GM13977 (cell line): Measurements from ENCODE around the gene ACYP2.

Source experiments
- DNase-seq: peaks from one replicate; pipeline ENCODE4 v3.0.0; 2012; ENCODE audit warnings: low spot score
- in situ Hi-C: fragments of 300-500 bp; cut with MboI; formaldehyde crosslinking; loops from one replicate; pipeline ENCODE4 v1.12.0; 2022; ENCODE audit warnings: low sequenced_read_pairs, low pct_unique_long_range_greater_than_20kb, mixed read lengths, inconsistent platforms; ENCODE audit not compliant: unreplicated experiment
- TF ChIP-seq, protein P1 (sequence below): IDR thresholded peaks from 2 replicates; pipeline ENCODE4 v1.5.1; 2012; ENCODE audit warnings: mild to moderate bottlenecking, control low read depth; ENCODE audit not compliant: insufficient read depth; ENCODE audit errors: extremely low read depth, missing control alignments

ACYP2 gene

DNA sequence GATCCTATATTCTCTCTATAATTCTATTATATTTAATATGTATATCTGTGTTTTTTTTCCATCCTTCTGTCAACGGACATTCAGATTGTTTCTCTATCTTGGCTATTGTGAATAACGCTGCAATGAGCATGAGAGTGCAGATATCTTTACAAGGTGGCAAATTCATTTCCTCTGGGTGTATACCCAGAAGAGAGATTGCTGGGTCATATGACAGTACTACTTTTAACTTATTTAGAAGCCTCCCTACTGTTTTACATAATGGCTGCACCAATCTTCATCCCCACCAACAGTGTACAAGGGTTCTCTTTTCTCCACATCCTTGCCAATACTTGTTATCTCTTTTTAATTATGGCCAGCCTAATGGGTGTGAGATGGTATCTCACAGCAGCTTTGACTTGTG is 74.1 kb downstream of the ACYP2 start:
- no peak for DNase-seq
- TF ChIP-seq, protein P1, sequence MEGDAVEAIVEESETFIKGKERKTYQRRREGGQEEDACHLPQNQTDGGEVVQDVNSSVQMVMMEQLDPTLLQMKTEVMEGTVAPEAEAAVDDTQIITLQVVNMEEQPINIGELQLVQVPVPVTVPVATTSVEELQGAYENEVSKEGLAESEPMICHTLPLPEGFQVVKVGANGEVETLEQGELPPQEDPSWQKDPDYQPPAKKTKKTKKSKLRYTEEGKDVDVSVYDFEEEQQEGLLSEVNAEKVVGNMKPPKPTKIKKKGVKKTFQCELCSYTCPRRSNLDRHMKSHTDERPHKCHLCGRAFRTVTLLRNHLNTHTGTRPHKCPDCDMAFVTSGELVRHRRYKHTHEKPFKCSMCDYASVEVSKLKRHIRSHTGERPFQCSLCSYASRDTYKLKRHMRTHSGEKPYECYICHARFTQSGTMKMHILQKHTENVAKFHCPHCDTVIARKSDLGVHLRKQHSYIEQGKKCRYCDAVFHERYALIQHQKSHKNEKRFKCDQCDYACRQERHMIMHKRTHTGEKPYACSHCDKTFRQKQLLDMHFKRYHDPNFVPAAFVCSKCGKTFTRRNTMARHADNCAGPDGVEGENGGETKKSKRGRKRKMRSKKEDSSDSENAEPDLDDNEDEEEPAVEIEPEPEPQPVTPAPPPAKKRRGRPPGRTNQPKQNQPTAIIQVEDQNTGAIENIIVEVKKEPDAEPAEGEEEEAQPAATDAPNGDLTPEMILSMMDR = no peak
- in situ Hi-C loops = no loop called here

DNA sequence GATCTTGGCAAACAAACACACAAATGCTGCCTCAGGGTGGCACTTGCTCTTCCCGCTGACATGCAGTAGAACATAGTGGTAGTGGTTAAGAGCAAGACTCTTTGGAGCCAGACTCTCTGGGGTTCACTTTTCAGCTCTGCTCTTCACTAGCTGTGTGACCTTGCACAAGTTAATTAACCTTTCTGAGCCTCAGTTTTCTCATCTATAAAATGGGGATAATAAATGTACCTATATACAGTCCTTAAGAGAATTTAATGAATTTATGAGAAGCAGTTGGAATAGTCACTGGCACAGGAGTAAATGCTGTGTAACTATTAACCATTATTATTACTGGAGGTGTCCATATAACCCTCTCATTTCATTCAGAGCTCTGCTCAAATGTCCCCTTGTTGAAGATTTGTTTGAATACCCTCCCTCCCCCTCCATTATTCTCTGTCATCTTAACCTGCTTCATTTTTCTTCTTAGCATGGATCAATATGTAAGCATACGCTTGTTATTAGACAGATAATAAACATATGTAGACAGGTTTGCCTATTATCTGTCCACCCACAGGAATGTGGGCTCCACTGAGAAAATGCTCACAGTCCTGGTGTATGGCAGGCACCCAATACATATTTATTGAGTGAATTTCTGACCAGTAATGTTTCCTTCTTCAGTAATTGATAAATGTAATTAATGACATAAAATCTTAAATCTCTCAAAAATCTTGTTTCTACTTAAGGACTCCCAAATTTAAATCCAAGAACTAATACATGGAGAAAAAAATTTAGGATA is 76.1 kb downstream of the ACYP2 start:
- DNase-seq = no peak
- TF ChIP-seq, protein P1 = no peak
- in situ Hi-C loops = no loop called here

DNA sequence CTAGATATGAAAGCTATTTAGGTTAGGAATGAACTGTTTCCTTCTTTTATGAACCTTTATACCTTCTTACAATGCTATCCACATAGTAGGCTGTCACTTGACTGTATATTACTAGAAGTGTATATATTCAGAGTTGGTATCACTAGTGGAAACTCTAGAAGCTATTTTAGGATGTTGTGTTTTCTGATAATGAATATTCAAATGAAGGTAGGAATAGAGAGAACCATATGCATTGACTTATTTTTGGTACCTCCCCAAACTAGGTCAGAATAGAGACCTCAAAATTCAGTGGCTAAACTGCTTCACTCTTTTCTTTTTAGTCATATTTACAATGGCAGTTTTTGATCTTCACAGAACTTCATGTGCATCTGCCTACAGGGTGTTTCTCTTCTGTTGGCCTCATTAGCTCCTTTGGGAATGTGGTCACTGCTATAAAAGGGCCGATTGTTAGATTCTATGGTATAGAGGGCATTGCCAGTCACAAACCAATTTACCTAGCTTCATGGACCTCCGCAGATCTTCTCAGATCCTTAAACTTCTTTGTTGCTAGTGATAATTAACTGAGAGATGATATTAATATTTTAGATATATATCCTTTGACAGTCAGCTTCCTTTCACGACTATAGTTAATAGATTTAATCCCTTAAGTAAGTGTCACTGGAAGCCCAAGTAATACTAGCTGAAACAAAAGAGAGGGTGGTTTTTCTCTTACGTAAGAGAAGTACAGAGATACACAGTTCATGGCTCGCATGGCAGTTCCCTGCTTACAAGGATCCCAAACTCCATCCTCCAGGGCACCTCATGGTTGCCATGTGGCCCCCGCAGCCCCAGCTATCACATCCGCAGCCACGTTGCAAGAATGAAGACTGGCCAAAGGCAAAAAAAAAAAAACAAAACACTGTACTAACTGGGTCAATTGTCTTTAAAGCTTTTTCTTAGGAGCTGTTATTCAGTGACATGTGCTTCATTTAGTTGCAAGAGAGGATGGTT is 79.6 kb downstream of the ACYP2 start:
- in situ Hi-C loops = no loop called here
- no peak for DNase-seq
- TF ChIP-seq, protein P1 = no peak

DNA sequence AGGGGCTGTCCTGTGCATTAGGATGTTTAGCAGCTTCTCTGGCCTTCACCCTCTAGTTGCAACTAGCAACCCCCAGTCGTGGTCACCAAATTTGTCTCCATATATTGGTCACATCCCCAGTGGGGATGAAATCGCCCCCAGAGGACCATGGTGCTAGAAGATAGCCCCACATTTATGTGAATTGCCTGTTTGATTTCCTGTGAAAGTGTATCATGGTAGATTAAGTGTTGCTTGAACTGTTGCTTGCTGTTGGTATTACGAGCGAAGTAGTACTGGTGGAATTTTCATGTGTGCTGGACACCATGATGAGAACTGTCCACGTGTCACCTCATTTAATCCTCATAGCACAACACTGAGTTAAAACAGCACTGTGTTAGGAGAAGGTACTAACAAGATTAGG is 81.2 kb downstream of the ACYP2 start:
- in situ Hi-C loops = no loop called here

DNA sequence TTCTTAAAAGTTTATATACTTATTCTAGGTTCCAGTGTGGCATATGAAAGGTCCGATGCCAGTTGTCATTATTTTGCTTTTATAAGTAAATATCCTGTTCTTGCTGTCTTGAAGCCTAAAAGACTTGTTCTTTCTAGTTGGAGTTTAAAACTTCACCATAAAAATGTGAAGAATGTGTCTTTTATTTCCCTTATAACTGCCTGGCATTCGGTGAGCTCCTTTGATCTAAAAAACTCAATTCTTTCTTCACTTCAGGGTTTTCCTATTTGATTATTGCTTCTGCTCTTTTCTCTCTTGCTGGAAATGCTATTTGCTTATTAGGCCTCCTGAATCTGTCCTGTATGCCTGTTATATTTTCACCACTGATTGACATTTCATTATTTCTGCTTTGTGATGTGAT is 89.1 kb downstream of the ACYP2 start:
- in situ Hi-C loops = no loop called here
- no peak for DNase-seq
- TF ChIP-seq, protein P1 = no peak

More for the DNA sequence above, 81.2 kb downstream of the ACYP2 start:
- TF ChIP-seq, protein P1 = no peak
- DNase-seq = no peak

DNA sequence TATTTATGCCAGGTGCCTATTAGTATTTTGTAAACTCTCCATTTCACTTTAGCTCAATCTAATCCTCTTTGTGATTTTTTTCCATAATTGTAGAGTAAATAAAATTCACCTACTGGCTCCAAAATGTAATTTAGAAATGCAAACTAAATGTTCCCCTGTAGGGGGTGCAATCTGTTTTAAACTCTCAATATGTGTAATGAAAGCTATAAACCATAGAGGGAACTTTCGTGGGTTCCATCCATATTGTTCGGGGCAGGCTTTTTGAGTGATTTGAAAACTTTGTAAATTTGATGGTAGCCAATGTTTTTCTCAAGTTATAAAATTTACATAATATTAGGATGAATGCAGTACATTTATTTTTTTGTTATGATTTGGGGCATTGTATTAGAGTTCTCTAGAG is 91.2 kb downstream of the ACYP2 start:
- DNase-seq = peak; percentile 45
- TF ChIP-seq, protein P1 = peak; percentile 47
- in situ Hi-C loops = no loop called here
